Central memory CD4-positive, alpha-beta T cell (primary cell): ENCODE results near the gene TEX261.

Experiments used
- DNase-seq: peaks from one replicate; pipeline ENCODE4 v3.0.0; 2022

The TEX261 gene

GRCh38 chr2:70956141-70956540 is 38.5 kb downstream of the TEX261 start:
- DNase-seq = no peak

GRCh38 chr2:70954886-70955285 is 39.8 kb downstream of the TEX261 start:
- DNase-seq = no peak

GRCh38 chr2:70949086-70949485 is 45.6 kb downstream of the TEX261 start:
- no peak for DNase-seq

GRCh38 chr2:70948337-70949003 is 46.2 kb downstream of the TEX261 start:
- DNase-seq = peak; percentile 59

GRCh38 chr2:70947556-70948184 is 47.0 kb downstream of the TEX261 start:
- DNase-seq = no peak

- peak; percentile 30 for DNase-seq
Measured at GRCh38 chr2:70946832-70947442, 47.7 kb downstream of the TEX261 start.

GRCh38 chr2:70944111-70944690 is 50.5 kb downstream of the TEX261 start:
- no peak for DNase-seq

GRCh38 chr2:70943205-70943871 is 51.3 kb downstream of the TEX261 start:
- no peak for DNase-seq

- DNase-seq = no peak
Measured at GRCh38 chr2:70942396-70943204, 52.1 kb downstream of the TEX261 start.

- DNase-seq = no peak
Measured at GRCh38 chr2:70941701-70942100, 53.0 kb downstream of the TEX261 start.

GRCh38 chr2:70941186-70941585 is 53.5 kb downstream of the TEX261 start:
- no peak for DNase-seq

- no peak for DNase-seq
Measured at GRCh38 chr2:70939839-70940580, 54.7 kb downstream of the TEX261 start.

- DNase-seq = no peak
Measured at GRCh38 chr2:70939001-70939838, 55.5 kb downstream of the TEX261 start.

GRCh38 chr2:70938586-70938950 is 56.1 kb downstream of the TEX261 start:
- DNase-seq = no peak

- DNase-seq = no peak
Measured at GRCh38 chr2:70937866-70938585, 56.6 kb downstream of the TEX261 start.

- no peak for DNase-seq
Measured at GRCh38 chr2:70936979-70937811, 57.5 kb downstream of the TEX261 start.

- no peak for DNase-seq
Measured at GRCh38 chr2:70936165-70936978, 58.3 kb downstream of the TEX261 start.
